WTC11 (cell line): ENCODE results near the gene DYRK1A. TPM values are rescaled to one million over a fixed set of nuclear protein-coding genes. Genes with fewer than 3 reads are reported as not detected.

ENCODE experiments used
- ATAC-seq: fragments of 200-7000 bp; cut with Tn5 transposase; 2 replicates; pipeline ENCODE4 v1.10.0; 2021; ENCODE audit warnings: mild to moderate bottlenecking, moderate library complexity
- CTCF ChIA-PET: fragments of 300-600 bp; sonication (Branson Sonifier 250); formaldehyde crosslinking; loops from one replicate; lab custom pipeline; 2021; ENCODE audit warnings: antibody characterized with exemption; lab: Charles Lee
- POLR2A ChIA-PET: fragments of 350-600 bp; sonication (Branson Sonifier 250); formaldehyde crosslinking; loops from one replicate; lab custom pipeline; 2021; ENCODE audit warnings: antibody characterized with exemption; lab: Charles Lee
- DNase-seq: peaks from one replicate; pipeline ENCODE4 v3.0.0; 2021; ENCODE audit warnings: low spot score
- H3K27ac Mint-ChIP-seq: 2 replicates; pipeline ENCODE4 v1.8.0; 2021; ENCODE audit warnings: mixed read lengths
- H3K27me3 Mint-ChIP-seq: 2 replicates; pipeline ENCODE4 v1.8.0; 2021; ENCODE audit warnings: low read depth, mild to moderate bottlenecking, moderate library complexity, mixed read lengths
- H3K36me3 Mint-ChIP-seq: 2 replicates; pipeline ENCODE4 v1.8.0; 2021; ENCODE audit warnings: mixed read lengths
- H3K4me1 Mint-ChIP-seq: 2 replicates; pipeline ENCODE4 v1.8.0; 2022; ENCODE audit warnings: mixed read lengths
- H3K4me3 Mint-ChIP-seq: 2 replicates; pipeline ENCODE4 v1.8.0; 2021; ENCODE audit warnings: mild to moderate bottlenecking, moderate library complexity, mixed read lengths
- H3K9me3 Mint-ChIP-seq: 2 replicates; pipeline ENCODE4 v1.8.0; 2021; ENCODE audit warnings: mixed read lengths
- CBFB ChIP-seq: sonication (generic); formaldehyde crosslinking; IDR thresholded peaks from 2 replicates; pipeline ENCODE4 v1.8.1; 2022; ENCODE audit warnings: mild to moderate bottlenecking, low read depth, missing genetic modification reagents
- CDX4 ChIP-seq: fragments of 250-450 bp; sonication (Bioruptor Pico); IDR thresholded peaks from 2 replicates; pipeline ENCODE4 v1.9.0; 2021; ENCODE audit warnings: moderate library complexity, mild to moderate bottlenecking, inconsistent platforms, borderline replicate concordance
- FOXP4 ChIP-seq: sonication (generic); formaldehyde crosslinking; IDR thresholded peaks from 2 replicates; pipeline ENCODE4 v1.8.0; 2022; ENCODE audit warnings: mild to moderate bottlenecking, missing genetic modification reagents
- HMGA2 ChIP-seq: fragments of 250-450 bp; sonication (Bioruptor Pico); IDR thresholded peaks from 2 replicates; pipeline ENCODE4 v1.4.0; 2021; ENCODE audit warnings: mild to moderate bottlenecking, moderate library complexity
- NFE2L1 ChIP-seq: sonication (generic); formaldehyde crosslinking; IDR thresholded peaks from 2 replicates; pipeline ENCODE4 v1.8.1; 2023; ENCODE audit warnings: missing genetic modification reagents
- RELA ChIP-seq: sonication (generic); formaldehyde crosslinking; IDR thresholded peaks from 2 replicates; pipeline ENCODE4 v1.8.1; 2022; ENCODE audit warnings: missing genetic modification reagents, mild to moderate bottlenecking, borderline replicate concordance
- ZNF317 ChIP-seq: sonication (generic); formaldehyde crosslinking; IDR thresholded peaks from 2 replicates; pipeline ENCODE4 v1.8.1; 2023; ENCODE audit warnings: low read depth, mild to moderate bottlenecking, moderate library complexity, missing genetic modification reagents, borderline replicate concordance
- ZNF396 ChIP-seq: fragments of 250-450 bp; sonication (Bioruptor Pico); IDR thresholded peaks from 2 replicates; pipeline ENCODE4 v1.8.0; 2021; ENCODE audit warnings: mild to moderate bottlenecking, moderate library complexity, borderline replicate concordance
- total RNA-seq: library from RNA; stranded (reverse); gene quantifications from 3 replicates; pipeline ENCODE4 v1.2.3, GENCODE V29; 2021
- TF ChIP-seq, protein P1 (sequence below): fragments of 250-450 bp; sonication (Bioruptor Pico); conservative IDR thresholded peaks from 2 replicates; pipeline ENCODE4 v1.9.0; 2021; ENCODE audit warnings: mild to moderate bottlenecking
- TF ChIP-seq, protein P2 (sequence below): sonication (generic); formaldehyde crosslinking; IDR thresholded peaks from 2 replicates; pipeline ENCODE4 v1.8.1; 2023; ENCODE audit warnings: mild to moderate bottlenecking, missing genetic modification reagents

The DYRK1A gene
- total RNA-seq, 1 experiment from 2014 or later = 56.5 TPM

GRCh38 chr21:37513383-37513782 is 146.8 kb downstream of the DYRK1A start (continued):
- TF ChIP-seq, protein P1, sequence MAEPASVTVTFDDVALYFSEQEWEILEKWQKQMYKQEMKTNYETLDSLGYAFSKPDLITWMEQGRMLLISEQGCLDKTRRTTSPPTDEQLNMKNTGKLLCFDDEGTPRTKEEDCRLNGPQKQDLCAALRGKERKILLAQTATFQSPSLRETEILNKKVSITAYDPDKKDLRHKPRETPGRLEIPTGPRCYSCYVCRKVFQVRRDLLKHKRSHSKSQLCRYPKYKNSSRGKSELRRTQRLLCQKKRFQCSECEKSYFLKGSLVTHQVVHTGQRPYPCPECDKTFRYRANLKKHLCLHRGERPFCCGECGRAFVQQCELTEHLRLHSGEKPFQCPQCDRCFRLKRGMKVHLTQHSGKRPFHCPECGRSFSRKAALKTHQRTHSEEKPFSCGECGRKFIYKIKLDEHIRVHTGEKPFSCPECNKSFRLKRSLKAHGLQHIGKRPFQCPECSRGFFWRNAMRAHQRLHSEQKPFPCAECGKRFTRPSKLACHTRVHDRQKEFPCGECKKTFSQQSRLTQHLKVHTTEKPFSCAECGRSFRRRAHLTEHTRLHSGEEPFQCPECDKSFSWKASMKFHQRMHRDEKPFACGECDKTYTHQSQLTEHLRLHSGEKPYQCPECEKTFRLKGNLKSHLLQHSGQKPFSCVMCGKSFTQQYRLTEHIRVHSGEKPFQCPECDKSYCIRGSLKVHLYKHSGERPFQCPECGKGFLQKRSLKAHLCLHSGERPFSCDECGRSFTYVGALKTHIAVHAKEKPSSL (CRISPR knock-in tag) = no peak
- no peak for TF ChIP-seq ZNF396
- TF ChIP-seq RELA (CRISPR knock-in tag) = no peak
- no peak for TF ChIP-seq ZNF317 (CRISPR knock-in tag)
- TF ChIP-seq CBFB = no peak

GRCh38 chr21:37514038-37514667 is 147.6 kb downstream of the DYRK1A start:
- Mint-ChIP-seq H3K36me3 (peaks cover 41% of the 10 kb centered on the region), H3K27ac (peak overlapping the region; percentile 69), H3K4me3 (no peak overlapping the region), H3K27me3 (no peaks in the 10 kb centered on the region), H3K9me3 (peaks cover 3% of the 10 kb centered on the region; the same call in 1 of the 2 replicates), H3K4me1 (peaks cover 51% of the 10 kb centered on the region)
- DNase-seq (no peak), ATAC-seq (no peak)
- ChIA-PET POLR2A (no interaction called here), CTCF (no interaction called here)
- TF ChIP-seq NFE2L1 (CRISPR knock-in tag) = 0 out of 2 replicates have a peak, but pooled peaks have one; percentile 40
- no peak for TF ChIP-seq CDX4 (CRISPR knock-in tag)

GRCh38 chr21:37516998-37517397 is 150.4 kb downstream of the DYRK1A start:
- ATAC-seq = no peak
- H3K9me3 Mint-ChIP-seq = peaks cover 3% of the 10 kb centered on the region; the same call in 1 of the 2 replicates
- H3K36me3 Mint-ChIP-seq = peaks cover 35% of the 10 kb centered on the region
- TF ChIP-seq, protein P1 (CRISPR knock-in tag) = no peak
- no peak for TF ChIP-seq FOXP4 (CRISPR knock-in tag)
- TF ChIP-seq, protein P2, sequence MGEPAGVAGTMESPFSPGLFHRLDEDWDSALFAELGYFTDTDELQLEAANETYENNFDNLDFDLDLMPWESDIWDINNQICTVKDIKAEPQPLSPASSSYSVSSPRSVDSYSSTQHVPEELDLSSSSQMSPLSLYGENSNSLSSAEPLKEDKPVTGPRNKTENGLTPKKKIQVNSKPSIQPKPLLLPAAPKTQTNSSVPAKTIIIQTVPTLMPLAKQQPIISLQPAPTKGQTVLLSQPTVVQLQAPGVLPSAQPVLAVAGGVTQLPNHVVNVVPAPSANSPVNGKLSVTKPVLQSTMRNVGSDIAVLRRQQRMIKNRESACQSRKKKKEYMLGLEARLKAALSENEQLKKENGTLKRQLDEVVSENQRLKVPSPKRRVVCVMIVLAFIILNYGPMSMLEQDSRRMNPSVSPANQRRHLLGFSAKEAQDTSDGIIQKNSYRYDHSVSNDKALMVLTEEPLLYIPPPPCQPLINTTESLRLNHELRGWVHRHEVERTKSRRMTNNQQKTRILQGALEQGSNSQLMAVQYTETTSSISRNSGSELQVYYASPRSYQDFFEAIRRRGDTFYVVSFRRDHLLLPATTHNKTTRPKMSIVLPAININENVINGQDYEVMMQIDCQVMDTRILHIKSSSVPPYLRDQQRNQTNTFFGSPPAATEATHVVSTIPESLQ = no peak
- no peak for TF ChIP-seq HMGA2 (CRISPR knock-in tag)
- no peak for DNase-seq
- no peaks in the 10 kb centered on the region for H3K27me3 Mint-ChIP-seq
- H3K27ac Mint-ChIP-seq = 0 out of 2 replicates have a peak overlapping the region, but pooled peaks have one; percentile 83
- POLR2A ChIA-PET = no interaction called here
- H3K4me3 Mint-ChIP-seq = no peak overlapping the region
- CTCF ChIA-PET = no interaction called here
- peaks cover 67% of the 10 kb centered on the region for H3K4me1 Mint-ChIP-seq
